GM12872 (cell line): ENCODE results near the gene INTU.

ENCODE experiments used
- TF ChIP-seq, protein P1 (sequence below): IDR thresholded peaks from 3 replicates; pipeline ENCODE4 v1.5.1; 2011; ENCODE audit warnings: low read depth, mild to moderate bottlenecking, low read length, moderate library complexity; ENCODE audit not compliant: insufficient read depth

INTU gene

DNA sequence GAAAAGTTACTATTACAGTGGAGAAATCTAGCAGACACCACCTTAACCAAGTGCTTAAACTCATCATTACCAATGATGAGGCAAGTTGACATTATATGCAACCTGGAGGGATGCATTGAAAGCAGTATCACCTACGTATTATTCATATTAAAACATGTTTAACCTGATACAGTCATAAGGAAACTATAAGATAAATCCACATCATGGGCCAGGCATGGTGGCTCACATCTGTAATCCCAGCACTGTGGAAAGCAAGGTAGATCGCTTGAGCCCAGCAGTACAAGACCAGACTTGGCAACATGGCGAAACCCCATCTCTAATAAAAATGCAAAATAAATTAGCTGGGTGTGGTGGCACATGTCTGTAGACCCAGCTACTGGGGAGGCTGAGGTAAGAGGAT, 22.3 kb upstream of the INTU start:
- TF ChIP-seq, protein P1, sequence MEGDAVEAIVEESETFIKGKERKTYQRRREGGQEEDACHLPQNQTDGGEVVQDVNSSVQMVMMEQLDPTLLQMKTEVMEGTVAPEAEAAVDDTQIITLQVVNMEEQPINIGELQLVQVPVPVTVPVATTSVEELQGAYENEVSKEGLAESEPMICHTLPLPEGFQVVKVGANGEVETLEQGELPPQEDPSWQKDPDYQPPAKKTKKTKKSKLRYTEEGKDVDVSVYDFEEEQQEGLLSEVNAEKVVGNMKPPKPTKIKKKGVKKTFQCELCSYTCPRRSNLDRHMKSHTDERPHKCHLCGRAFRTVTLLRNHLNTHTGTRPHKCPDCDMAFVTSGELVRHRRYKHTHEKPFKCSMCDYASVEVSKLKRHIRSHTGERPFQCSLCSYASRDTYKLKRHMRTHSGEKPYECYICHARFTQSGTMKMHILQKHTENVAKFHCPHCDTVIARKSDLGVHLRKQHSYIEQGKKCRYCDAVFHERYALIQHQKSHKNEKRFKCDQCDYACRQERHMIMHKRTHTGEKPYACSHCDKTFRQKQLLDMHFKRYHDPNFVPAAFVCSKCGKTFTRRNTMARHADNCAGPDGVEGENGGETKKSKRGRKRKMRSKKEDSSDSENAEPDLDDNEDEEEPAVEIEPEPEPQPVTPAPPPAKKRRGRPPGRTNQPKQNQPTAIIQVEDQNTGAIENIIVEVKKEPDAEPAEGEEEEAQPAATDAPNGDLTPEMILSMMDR: no peak

DNA sequence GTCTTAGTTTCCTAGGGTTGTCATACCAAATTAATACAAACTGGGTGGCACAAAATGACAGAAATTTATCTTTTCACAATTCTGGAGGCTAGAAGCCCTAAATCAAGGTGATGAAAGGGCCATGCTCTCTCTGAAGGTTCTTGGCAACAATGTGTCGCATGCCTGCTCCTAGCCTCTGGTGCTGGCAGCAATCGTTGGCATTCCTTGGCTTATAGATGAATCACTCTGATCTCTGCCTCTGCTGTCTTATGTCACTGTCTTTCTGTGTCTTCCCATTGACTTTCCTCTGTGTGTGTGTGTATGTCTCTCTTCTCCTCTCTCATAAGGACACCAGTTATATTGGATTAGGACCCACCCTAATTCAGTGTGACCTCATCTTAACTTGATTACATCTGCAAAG, 15.9 kb upstream of the INTU start:
- TF ChIP-seq, protein P1: no peak

DNA sequence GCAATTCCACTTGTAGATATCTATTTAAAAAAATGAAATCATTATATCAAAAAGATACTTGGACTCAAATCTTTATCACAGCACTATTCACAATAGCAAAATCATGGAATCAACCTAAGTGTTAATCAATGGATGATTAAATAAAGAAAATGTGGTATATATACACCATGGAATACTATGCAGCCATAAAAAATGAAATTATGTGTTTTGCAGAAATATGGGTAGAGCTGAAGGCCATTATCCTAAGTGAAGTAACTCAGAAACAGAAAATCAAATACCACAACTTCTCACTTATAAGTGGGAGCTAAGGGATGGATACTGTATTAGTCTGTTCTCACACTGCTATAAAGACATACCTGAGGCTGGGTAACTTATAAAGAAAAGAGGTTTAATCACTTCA, 14.3 kb upstream of the INTU start:
- TF ChIP-seq, protein P1: no peak

DNA sequence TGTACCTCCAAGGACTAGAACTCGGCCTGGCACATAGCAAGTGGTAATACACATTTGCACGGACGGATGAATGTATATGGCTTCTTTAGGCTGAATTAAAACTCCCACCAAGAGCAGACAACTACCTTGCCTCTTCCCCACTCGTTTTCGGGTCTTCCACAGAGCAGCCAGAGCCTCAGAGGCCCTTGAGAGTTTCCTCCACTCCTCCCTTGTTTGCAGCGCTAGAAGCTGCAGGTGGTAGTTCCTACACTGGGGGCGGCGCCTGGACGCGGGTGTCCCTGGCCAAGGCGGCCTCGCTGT, 10.2 kb upstream of the INTU start:
- TF ChIP-seq, protein P1: no peak

DNA sequence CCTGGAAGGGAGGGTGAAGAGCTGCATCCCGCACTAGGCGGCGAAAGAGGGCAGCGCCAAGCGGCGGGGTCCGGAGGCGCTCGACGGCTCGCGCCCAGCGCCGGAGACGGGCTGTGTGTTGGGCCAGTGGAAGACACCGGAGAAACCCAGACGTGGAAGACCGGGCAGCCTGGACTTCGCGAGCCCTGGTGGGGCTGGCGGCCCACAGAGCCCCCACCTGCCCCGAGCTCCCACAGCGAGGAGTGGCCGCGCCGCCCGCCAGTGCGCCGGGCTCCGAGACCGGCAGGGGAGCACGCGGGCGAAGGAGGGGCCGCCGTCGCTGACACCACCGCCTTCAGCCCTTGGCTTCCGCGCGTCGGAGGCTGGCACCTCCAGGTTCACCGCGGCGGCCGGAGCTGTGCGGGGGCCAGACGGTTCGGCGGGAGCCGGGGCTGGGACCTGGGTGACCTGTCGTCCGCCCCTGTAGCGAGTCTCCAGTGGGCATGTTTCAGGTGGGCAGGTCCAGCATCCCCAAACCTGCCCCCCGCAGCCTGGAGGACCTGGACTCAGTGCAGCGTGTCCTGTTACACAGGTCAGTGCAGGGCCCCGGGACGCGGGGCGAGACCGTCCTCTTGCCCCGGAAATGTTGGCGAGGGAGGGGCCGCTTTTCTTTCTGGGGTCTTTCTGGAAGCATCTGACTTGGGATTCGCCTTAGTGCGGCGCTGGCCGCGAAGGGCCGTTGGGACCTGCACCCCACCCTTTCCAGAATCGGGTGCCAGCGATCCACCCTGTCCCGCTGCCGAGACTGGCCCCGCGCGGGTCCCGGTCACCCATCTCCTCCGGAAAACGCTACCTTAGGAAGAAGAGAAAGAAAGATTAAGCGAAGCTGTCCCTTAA, 9.6 kb upstream of the INTU start:
- TF ChIP-seq, protein P1: no peak

DNA sequence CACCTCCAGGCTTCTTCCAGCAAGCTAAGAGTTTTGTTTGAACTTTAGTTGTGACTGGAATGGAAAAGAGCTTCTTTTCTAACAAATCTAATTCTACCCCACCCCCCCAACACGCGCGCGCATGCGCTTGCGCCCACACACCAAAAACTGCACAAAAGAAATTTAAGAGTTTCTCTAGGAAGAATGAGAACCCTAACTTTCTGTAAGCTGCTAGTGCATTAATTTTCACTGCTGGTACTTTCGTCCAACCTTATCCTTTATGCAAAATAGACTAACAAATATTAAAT, 9.0 kb upstream of the INTU start:
- TF ChIP-seq, protein P1: no peak

DNA sequence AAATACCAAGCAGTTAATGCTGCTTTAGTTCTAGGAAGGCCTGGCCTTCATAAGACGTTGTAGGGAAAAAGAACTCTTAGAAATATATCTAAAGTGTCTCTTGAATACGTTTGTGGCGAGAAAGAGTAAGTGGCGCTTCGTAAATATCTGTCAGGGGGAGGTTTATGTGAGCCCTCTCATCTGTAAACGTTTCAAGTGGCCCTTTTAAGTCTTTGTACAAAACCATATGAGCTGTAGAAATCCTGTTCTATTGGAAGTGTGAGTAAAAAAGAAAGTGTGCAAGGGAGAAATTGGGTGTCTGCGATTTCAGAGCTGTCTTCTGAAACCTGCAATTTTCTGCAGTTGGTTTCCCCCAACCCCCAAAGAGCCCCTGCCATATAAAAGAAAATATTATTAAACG, 8.6 kb upstream of the INTU start:
- TF ChIP-seq, protein P1: no peak
